ENCODE data around the gene GRID1.

The GRID1 gene

GRCh38 chr10:85900061-85900460, 466.5 kb downstream of the GRID1 start:
- Mint-ChIP-seq H3K4me3 (no peak overlapping the region), H3K4me1 (no peaks in the 10 kb centered on the region), H3K9me3 (peaks cover 0 to 1% of the 10 kb centered on the region in 2 donors), H3K36me3 (no peaks in the 10 kb centered on the region), H3K27me3 (peaks cover 7 to 14% of the 10 kb centered on the region in 2 donors), H3K27ac (no peak overlapping the region)
- DNase-seq (no peak), ATAC-seq (replicated peaks) (no peak)

- no peak for DNase-seq
- H3K36me3 Mint-ChIP-seq = no peaks in the 10 kb centered on the region
- ATAC-seq (replicated peaks) = no peak
- H3K4me1 Mint-ChIP-seq = no peaks in the 10 kb centered on the region
- H3K4me3 Mint-ChIP-seq = no peak overlapping the region
- peaks cover 36 to 49% of the 10 kb centered on the region in 2 donors for H3K27me3 Mint-ChIP-seq
- peaks cover 3 to 12% of the 10 kb centered on the region in 2 donors for H3K9me3 Mint-ChIP-seq
- no peak overlapping the region for H3K27ac Mint-ChIP-seq
Observed at GRCh38 chr10:85891472-85891871, 475.1 kb downstream of the GRID1 start.

- DNase-seq = no peak
- ATAC-seq (replicated peaks) = no peak
- H3K4me1 Mint-ChIP-seq = no peaks in the 10 kb centered on the region
- H3K27ac Mint-ChIP-seq = no peak overlapping the region
- no peaks in the 10 kb centered on the region for H3K36me3 Mint-ChIP-seq
- H3K4me3 Mint-ChIP-seq = no peak overlapping the region
- H3K9me3 Mint-ChIP-seq = peaks cover 4 to 10% of the 10 kb centered on the region in 2 donors
- peaks cover 35 to 40% of the 10 kb centered on the region in 2 donors for H3K27me3 Mint-ChIP-seq
Observed at GRCh38 chr10:85888559-85888958, 478.0 kb downstream of the GRID1 start.

- Mint-ChIP-seq H3K36me3 (no peaks in the 10 kb centered on the region), H3K4me3 (no peak overlapping the region), H3K27me3 (peaks cover 41 to 45% of the 10 kb centered on the region in 2 donors), H3K9me3 (peaks cover 8 to 14% of the 10 kb centered on the region in 2 donors), H3K4me1 (no peaks in the 10 kb centered on the region), H3K27ac (no peak overlapping the region)
- ATAC-seq (replicated peaks) (no peak), DNase-seq (no peak)
Observed at GRCh38 chr10:85888004-85888403, 478.6 kb downstream of the GRID1 start.

GRCh38 chr10:85874208-85874607, 492.4 kb downstream of the GRID1 start:
- DNase-seq (no peak), ATAC-seq (replicated peaks) (peak; percentile 56 to 66)
- Mint-ChIP-seq H3K4me1 (peaks cover 0 to 4% of the 10 kb centered on the region in 2 donors), H3K4me3 (no peak overlapping the region), H3K36me3 (peaks cover 2 to 3% of the 10 kb centered on the region in 2 donors), H3K27ac (no peak overlapping the region), H3K9me3 (peaks cover 2 to 9% of the 10 kb centered on the region in 2 donors), H3K27me3 (peaks cover 41 to 44% of the 10 kb centered on the region in 2 donors)

GRCh38 chr10:85873063-85873462, 493.5 kb downstream of the GRID1 start:
- Mint-ChIP-seq H3K4me1 (peaks cover 0 to 4% of the 10 kb centered on the region in 2 donors), H3K27ac (no peak overlapping the region), H3K9me3 (peaks cover 1 to 8% of the 10 kb centered on the region in 2 donors), H3K27me3 (peaks cover 47 to 51% of the 10 kb centered on the region in 2 donors), H3K36me3 (peaks cover 2 to 3% of the 10 kb centered on the region in 2 donors), H3K4me3 (no peak overlapping the region)
- ATAC-seq (replicated peaks) (no peak), DNase-seq (no peak)

GRCh38 chr10:85868627-85869499, 497.7 kb downstream of the GRID1 start:
- H3K27me3 Mint-ChIP-seq = peaks cover 52 to 56% of the 10 kb centered on the region in 2 donors
- H3K36me3 Mint-ChIP-seq = no peaks in the 10 kb centered on the region
- no peak overlapping the region for H3K4me3 Mint-ChIP-seq
- H3K4me1 Mint-ChIP-seq = peaks cover 0 to 4% of the 10 kb centered on the region in 2 donors
- ATAC-seq (replicated peaks) (no peak), DNase-seq (no peak)
- H3K9me3 Mint-ChIP-seq = no peaks in the 10 kb centered on the region
- H3K27ac Mint-ChIP-seq = peak overlapping the region; percentile 26

GRCh38 chr10:85864868-85865526, 501.6 kb downstream of the GRID1 start:
- DNase-seq = no peak

GRCh38 chr10:85864173-85864549, 502.4 kb downstream of the GRID1 start:
- H3K9me3 Mint-ChIP-seq = peaks cover 0 to 3% of the 10 kb centered on the region in 2 donors
- no peak for DNase-seq
- H3K36me3 Mint-ChIP-seq = no peaks in the 10 kb centered on the region
- peaks cover 46 to 68% of the 10 kb centered on the region in 2 donors for H3K27me3 Mint-ChIP-seq
- ATAC-seq (replicated peaks) = no peak
- no peak overlapping the region for H3K27ac Mint-ChIP-seq
- no peak overlapping the region for H3K4me3 Mint-ChIP-seq
- no peaks in the 10 kb centered on the region for H3K4me1 Mint-ChIP-seq

More at GRCh38 chr10:85864868-85865526, 501.6 kb downstream of the GRID1 start:
- Mint-ChIP-seq H3K4me1 (no peaks in the 10 kb centered on the region), H3K36me3 (no peaks in the 10 kb centered on the region), H3K9me3 (peaks cover 0 to 2% of the 10 kb centered on the region in 2 donors), H3K27ac (no peak overlapping the region), H3K27me3 (peaks cover 43 to 60% of the 10 kb centered on the region in 2 donors), H3K4me3 (no peak overlapping the region)
- no peak for ATAC-seq (replicated peaks)

- no peaks in the 10 kb centered on the region for H3K4me1 Mint-ChIP-seq
- H3K27ac Mint-ChIP-seq = no peak overlapping the region
- peaks cover 47 to 69% of the 10 kb centered on the region in 2 donors for H3K27me3 Mint-ChIP-seq
- H3K4me3 Mint-ChIP-seq = no peak overlapping the region
- H3K36me3 Mint-ChIP-seq = no peaks in the 10 kb centered on the region
- H3K9me3 Mint-ChIP-seq = peaks cover 0 to 3% of the 10 kb centered on the region in 2 donors
- ATAC-seq (replicated peaks) (no peak), DNase-seq (no peak)
Observed at GRCh38 chr10:85863301-85864172, 503.1 kb downstream of the GRID1 start.

- no peak overlapping the region for H3K27ac Mint-ChIP-seq
- no peak overlapping the region for H3K4me3 Mint-ChIP-seq
- peaks cover 0 to 3% of the 10 kb centered on the region in 2 donors for H3K9me3 Mint-ChIP-seq
- peaks cover 42 to 61% of the 10 kb centered on the region in 2 donors for H3K27me3 Mint-ChIP-seq
- no peaks in the 10 kb centered on the region for H3K36me3 Mint-ChIP-seq
- DNase-seq (no peak), ATAC-seq (replicated peaks) (no peak)
- no peaks in the 10 kb centered on the region for H3K4me1 Mint-ChIP-seq
Observed at GRCh38 chr10:85862771-85863170, 503.8 kb downstream of the GRID1 start.

GRCh38 chr10:85861513-85862197, 504.9 kb downstream of the GRID1 start:
- Mint-ChIP-seq H3K27me3 (peaks cover 32 to 54% of the 10 kb centered on the region in 2 donors), H3K36me3 (no peaks in the 10 kb centered on the region), H3K9me3 (peaks cover 0 to 6% of the 10 kb centered on the region in 2 donors), H3K4me1 (no peaks in the 10 kb centered on the region), H3K27ac (no peak overlapping the region), H3K4me3 (no peak overlapping the region)
- DNase-seq (no peak), ATAC-seq (replicated peaks) (no peak)

- no peak overlapping the region for H3K4me3 Mint-ChIP-seq
- no peak for ATAC-seq (replicated peaks)
- no peak for DNase-seq
- H3K27ac Mint-ChIP-seq = no peak overlapping the region
- no peaks in the 10 kb centered on the region for H3K4me1 Mint-ChIP-seq
- H3K9me3 Mint-ChIP-seq = peaks cover 0 to 7% of the 10 kb centered on the region in 2 donors
- H3K27me3 Mint-ChIP-seq = peaks cover 27 to 56% of the 10 kb centered on the region in 2 donors
- H3K36me3 Mint-ChIP-seq = no peaks in the 10 kb centered on the region
Observed at GRCh38 chr10:85859859-85860258, 506.7 kb downstream of the GRID1 start.
